Liver (tissue), 9 donors: ENCODE measurements around the gene WNT4. TPM values are rescaled to one million over a fixed set of nuclear protein-coding genes. Genes with fewer than 3 reads are reported as not detected.

Source experiments
- DNase-seq: peaks from one replicate; pipeline ENCODE4 v3.0.0-alpha.2; 2017; ENCODE audit warnings: low spot score
- H3K27ac ChIP-seq, 2 donors: one replicate each; pipeline ENCODE4 v1.7.0; 2013; ENCODE audit warnings: inconsistent platforms in 2 of 2, low read length in 2 of 2, control low read depth in 1 of 2, low read depth in 1 of 2, mild to moderate bottlenecking in 1 of 2
- H3K27me3 ChIP-seq, 4 donors: one replicate each; pipeline versions ENCODE4 v1.6.1 to v1.7.0; 2013; ENCODE audit warnings: low read length in 3 of 4, inconsistent platforms in 1 of 4, mild to moderate bottlenecking in 1 of 4, moderate library complexity in 1 of 4; ENCODE audit not compliant: control insufficient read depth in 4 of 4, insufficient read depth in 4 of 4
- H3K36me3 ChIP-seq, 4 donors: one replicate each; pipeline versions ENCODE4 v1.6.1 to v1.7.0; 2013; ENCODE audit warnings: low read length in 3 of 4, mild to moderate bottlenecking in 3 of 4, low read depth in 1 of 4, moderate library complexity in 1 of 4; ENCODE audit not compliant: control insufficient read depth in 4 of 4, insufficient read depth in 3 of 4
- H3K4me1 ChIP-seq, 4 donors: one replicate each; pipeline versions ENCODE4 v1.6.1 to v1.7.0; 2013; ENCODE audit warnings: low read length in 3 of 4, mild to moderate bottlenecking in 3 of 4, moderate library complexity in 1 of 4; ENCODE audit not compliant: control insufficient read depth in 4 of 4, insufficient read depth in 4 of 4
- H3K4me3 ChIP-seq, 3 donors: one replicate each; pipeline versions ENCODE4 v1.6.1 to v1.7.0; 2013; ENCODE audit warnings: low read length in 3 of 3, control low read depth in 1 of 3, low read depth in 1 of 3, mild to moderate bottlenecking in 1 of 3
- H3K9ac ChIP-seq, 2 donors: one replicate each; pipeline ENCODE4 v1.7.0; 2013; ENCODE audit warnings: low read length in 2 of 2, mild to moderate bottlenecking in 2 of 2, moderate library complexity in 2 of 2, control low read depth in 1 of 2, low read depth in 1 of 2
- H3K9me3 ChIP-seq, 4 donors: one replicate each; pipeline versions ENCODE4 v1.6.1 to v1.7.0; 2013; ENCODE audit warnings: low read length in 3 of 4; ENCODE audit not compliant: control insufficient read depth in 4 of 4
- EGR1 ChIP-seq, 2 donors: IDR thresholded peaks; 2 replicates each; pipeline ENCODE4 v1.6.1; 2016 to 2018; ENCODE audit warnings: antibody characterized with exemption in 2 of 2, low read depth in 2 of 2
- FOXA1 ChIP-seq: IDR thresholded peaks from 2 replicates; pipeline ENCODE4 v1.6.1; 2016; ENCODE audit warnings: antibody characterized with exemption
- FOXA2 ChIP-seq: IDR thresholded peaks from 2 replicates; pipeline ENCODE4 v1.6.1; 2016; ENCODE audit warnings: antibody characterized with exemption
- GABPA ChIP-seq, 2 donors: IDR thresholded peaks in 1 of 2; conservative IDR thresholded peaks in 1 of 2; 2 replicates each; pipeline ENCODE4 v1.6.1; 2016; ENCODE audit warnings: antibody characterized with exemption in 2 of 2, mild to moderate bottlenecking in 1 of 2, moderate library complexity in 1 of 2
- HNF4A ChIP-seq, 2 donors: conservative IDR thresholded peaks; 2 replicates each; pipeline ENCODE4 v1.6.1; 2016; ENCODE audit warnings: antibody characterized with exemption in 2 of 2, mild to moderate bottlenecking in 2 of 2
- HNF4G ChIP-seq: IDR thresholded peaks from 2 replicates; pipeline ENCODE4 v1.6.1; 2016; ENCODE audit warnings: antibody characterized with exemption
- JUND ChIP-seq, 2 donors: IDR thresholded peaks; 2 replicates each; pipeline ENCODE4 v1.6.1; 2016; ENCODE audit warnings: antibody characterized with exemption in 2 of 2
- NR2F2 ChIP-seq: IDR thresholded peaks from 2 replicates; pipeline ENCODE4 v1.6.1; 2016; ENCODE audit warnings: antibody characterized with exemption
- RAD21 ChIP-seq, 2 donors: IDR thresholded peaks; 2 replicates each; pipeline ENCODE4 v1.6.1; 2016; ENCODE audit warnings: antibody characterized with exemption in 2 of 2, mild to moderate bottlenecking in 2 of 2
- RXRA ChIP-seq, 2 donors: IDR thresholded peaks; 2 replicates each; pipeline ENCODE4 v1.6.1; 2017 to 2018; ENCODE audit warnings: antibody characterized with exemption in 2 of 2, mild to moderate bottlenecking in 1 of 2
- SP1 ChIP-seq: IDR thresholded peaks from 2 replicates; pipeline ENCODE4 v1.6.1; 2018; ENCODE audit warnings: antibody characterized with exemption, mild to moderate bottlenecking
- TAF1 ChIP-seq: conservative IDR thresholded peaks from 2 replicates; pipeline ENCODE4 v1.6.1; 2016; ENCODE audit warnings: antibody characterized with exemption, mild to moderate bottlenecking
- YY1 ChIP-seq: IDR thresholded peaks from 2 replicates; pipeline ENCODE4 v1.6.1; 2016; ENCODE audit warnings: antibody characterized with exemption, mild to moderate bottlenecking
- WGBS: extraction: QIAGEN DNeasy Blood & Tissue Kit; methylation state at CpG from one replicate; pipeline ENCODE4 v1.1.7; 2013; 5-methylcytosine and 5-hydroxymethylcytosine counted together
- polyA plus RNA-seq, 2 donors: library from polyadenylated mRNA; stranded (reverse) in 1 of 2; unstranded in 1 of 2; fragments of 200-250 nt in 1 of 2; fragments of >200 nt in 1 of 2; fragmentation: Nextera tagmentation in 1 of 2; extraction: Ambion mirVana in 1 of 2; gene quantifications; one replicate each; pipeline versions ENCODE4 v1.2.1 to v1.2.3, GENCODE V29; 2013 to 2015
- total RNA-seq, 2 donors: library from RNA; depleted of rRNA; stranded (reverse); fragments of >200 nt; gene quantifications; one replicate each; pipeline ENCODE4 v1.2.3, GENCODE V29; 2014
- TF ChIP-seq, protein P1 (sequence below): IDR thresholded peaks from 2 replicates; pipeline ENCODE4 v1.6.1; 2016; ENCODE audit warnings: antibody characterized with exemption
- TF ChIP-seq, protein P2 (sequence below): fragments of 150-350 bp; IDR thresholded peaks from 2 replicates; pipeline ENCODE4 v1.5.1; 2017; ENCODE audit warnings: improper control_type of control experiment, low read depth, low read length; ENCODE audit not compliant: missing input control
- TF ChIP-seq, protein P3 (sequence below): IDR thresholded peaks from 2 replicates; pipeline ENCODE4 v1.6.1; 2016; ENCODE audit warnings: antibody characterized with exemption
- TF ChIP-seq, protein P4 (sequence below): IDR thresholded peaks from 2 replicates; pipeline ENCODE4 v1.6.1; 2016; ENCODE audit warnings: antibody characterized with exemption
- TF ChIP-seq, protein P5 (sequence below): IDR thresholded peaks from 2 replicates; pipeline ENCODE4 v1.6.1; 2016; ENCODE audit warnings: antibody characterized with exemption, mild to moderate bottlenecking
- donor health status: healthy.
- donor health status: healthy.
- donor health status: healthy.
- donor health status: healthy.
- donor health status: healthy.

Gene WNT4
- total and polyA plus RNA-seq, 4 donors, result under 0.01 to 0.09 TPM; not detected in 2

DNA sequence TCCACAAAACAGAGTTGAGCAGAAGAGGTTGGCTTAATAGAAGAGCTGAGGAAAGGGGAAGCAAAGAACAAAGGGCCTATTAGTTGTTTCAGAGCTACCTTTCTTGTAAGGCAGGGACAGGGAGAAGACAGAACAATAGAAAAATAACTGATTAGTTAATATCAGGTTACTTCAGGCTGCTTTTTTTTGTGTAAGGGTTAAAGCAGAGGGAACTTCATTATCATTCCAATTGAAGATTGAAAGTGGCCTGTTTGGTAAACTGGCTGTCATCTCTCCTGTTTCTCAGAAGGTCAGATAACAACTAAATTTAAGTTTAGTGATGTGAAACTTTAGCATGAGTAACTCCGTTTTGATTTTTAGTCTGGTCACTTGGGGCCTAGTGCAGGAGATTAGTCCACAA, 68.1 kb downstream of the WNT4 start:
- TF ChIP-seq, protein P1, sequence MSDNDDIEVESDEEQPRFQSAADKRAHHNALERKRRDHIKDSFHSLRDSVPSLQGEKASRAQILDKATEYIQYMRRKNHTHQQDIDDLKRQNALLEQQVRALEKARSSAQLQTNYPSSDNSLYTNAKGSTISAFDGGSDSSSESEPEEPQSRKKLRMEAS, result no peak
- TF ChIP-seq, protein P2, sequence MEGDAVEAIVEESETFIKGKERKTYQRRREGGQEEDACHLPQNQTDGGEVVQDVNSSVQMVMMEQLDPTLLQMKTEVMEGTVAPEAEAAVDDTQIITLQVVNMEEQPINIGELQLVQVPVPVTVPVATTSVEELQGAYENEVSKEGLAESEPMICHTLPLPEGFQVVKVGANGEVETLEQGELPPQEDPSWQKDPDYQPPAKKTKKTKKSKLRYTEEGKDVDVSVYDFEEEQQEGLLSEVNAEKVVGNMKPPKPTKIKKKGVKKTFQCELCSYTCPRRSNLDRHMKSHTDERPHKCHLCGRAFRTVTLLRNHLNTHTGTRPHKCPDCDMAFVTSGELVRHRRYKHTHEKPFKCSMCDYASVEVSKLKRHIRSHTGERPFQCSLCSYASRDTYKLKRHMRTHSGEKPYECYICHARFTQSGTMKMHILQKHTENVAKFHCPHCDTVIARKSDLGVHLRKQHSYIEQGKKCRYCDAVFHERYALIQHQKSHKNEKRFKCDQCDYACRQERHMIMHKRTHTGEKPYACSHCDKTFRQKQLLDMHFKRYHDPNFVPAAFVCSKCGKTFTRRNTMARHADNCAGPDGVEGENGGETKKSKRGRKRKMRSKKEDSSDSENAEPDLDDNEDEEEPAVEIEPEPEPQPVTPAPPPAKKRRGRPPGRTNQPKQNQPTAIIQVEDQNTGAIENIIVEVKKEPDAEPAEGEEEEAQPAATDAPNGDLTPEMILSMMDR, result no peak
- no peak for TF ChIP-seq NR2F2
- TF ChIP-seq, protein P3, sequence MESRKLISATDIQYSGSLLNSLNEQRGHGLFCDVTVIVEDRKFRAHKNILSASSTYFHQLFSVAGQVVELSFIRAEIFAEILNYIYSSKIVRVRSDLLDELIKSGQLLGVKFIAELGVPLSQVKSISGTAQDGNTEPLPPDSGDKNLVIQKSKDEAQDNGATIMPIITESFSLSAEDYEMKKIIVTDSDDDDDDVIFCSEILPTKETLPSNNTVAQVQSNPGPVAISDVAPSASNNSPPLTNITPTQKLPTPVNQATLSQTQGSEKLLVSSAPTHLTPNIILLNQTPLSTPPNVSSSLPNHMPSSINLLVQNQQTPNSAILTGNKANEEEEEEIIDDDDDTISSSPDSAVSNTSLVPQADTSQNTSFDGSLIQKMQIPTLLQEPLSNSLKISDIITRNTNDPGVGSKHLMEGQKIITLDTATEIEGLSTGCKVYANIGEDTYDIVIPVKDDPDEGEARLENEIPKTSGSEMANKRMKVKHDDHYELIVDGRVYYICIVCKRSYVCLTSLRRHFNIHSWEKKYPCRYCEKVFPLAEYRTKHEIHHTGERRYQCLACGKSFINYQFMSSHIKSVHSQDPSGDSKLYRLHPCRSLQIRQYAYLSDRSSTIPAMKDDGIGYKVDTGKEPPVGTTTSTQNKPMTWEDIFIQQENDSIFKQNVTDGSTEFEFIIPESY, result no peak
- no peak for TF ChIP-seq TAF1
- TF ChIP-seq JUND (IDR thresholded peaks at IDR 0.05), result no peak
- no peak for TF ChIP-seq SP1
- TF ChIP-seq YY1, result no peak
- no peak for TF ChIP-seq FOXA1
- TF ChIP-seq FOXA2, result no peak
- no peak for TF ChIP-seq RXRA (IDR thresholded peaks at IDR 0.05)
- TF ChIP-seq RAD21 (IDR thresholded peaks at IDR 0.05), result no peak
- no peak for TF ChIP-seq HNF4G
- TF ChIP-seq, protein P4, sequence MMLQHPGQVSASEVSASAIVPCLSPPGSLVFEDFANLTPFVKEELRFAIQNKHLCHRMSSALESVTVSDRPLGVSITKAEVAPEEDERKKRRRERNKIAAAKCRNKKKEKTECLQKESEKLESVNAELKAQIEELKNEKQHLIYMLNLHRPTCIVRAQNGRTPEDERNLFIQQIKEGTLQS, result no peak
- no peak for TF ChIP-seq HNF4A (conservative IDR thresholded peaks at IDR 0.05)
- no peak for TF ChIP-seq GABPA (IDR thresholded peaks at IDR 0.05 in 1 of 2, conservative IDR thresholded peaks at IDR 0.05 in 1 of 2)
- TF ChIP-seq, protein P5, sequence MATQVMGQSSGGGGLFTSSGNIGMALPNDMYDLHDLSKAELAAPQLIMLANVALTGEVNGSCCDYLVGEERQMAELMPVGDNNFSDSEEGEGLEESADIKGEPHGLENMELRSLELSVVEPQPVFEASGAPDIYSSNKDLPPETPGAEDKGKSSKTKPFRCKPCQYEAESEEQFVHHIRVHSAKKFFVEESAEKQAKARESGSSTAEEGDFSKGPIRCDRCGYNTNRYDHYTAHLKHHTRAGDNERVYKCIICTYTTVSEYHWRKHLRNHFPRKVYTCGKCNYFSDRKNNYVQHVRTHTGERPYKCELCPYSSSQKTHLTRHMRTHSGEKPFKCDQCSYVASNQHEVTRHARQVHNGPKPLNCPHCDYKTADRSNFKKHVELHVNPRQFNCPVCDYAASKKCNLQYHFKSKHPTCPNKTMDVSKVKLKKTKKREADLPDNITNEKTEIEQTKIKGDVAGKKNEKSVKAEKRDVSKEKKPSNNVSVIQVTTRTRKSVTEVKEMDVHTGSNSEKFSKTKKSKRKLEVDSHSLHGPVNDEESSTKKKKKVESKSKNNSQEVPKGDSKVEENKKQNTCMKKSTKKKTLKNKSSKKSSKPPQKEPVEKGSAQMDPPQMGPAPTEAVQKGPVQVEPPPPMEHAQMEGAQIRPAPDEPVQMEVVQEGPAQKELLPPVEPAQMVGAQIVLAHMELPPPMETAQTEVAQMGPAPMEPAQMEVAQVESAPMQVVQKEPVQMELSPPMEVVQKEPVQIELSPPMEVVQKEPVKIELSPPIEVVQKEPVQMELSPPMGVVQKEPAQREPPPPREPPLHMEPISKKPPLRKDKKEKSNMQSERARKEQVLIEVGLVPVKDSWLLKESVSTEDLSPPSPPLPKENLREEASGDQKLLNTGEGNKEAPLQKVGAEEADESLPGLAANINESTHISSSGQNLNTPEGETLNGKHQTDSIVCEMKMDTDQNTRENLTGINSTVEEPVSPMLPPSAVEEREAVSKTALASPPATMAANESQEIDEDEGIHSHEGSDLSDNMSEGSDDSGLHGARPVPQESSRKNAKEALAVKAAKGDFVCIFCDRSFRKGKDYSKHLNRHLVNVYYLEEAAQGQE, result no peak
- no peak for TF ChIP-seq EGR1 (IDR thresholded peaks at IDR 0.05; ENCODE audit: low read depth in 2 of 2)
- no peak overlapping the region for H3K9ac ChIP-seq
- peaks cover 0 to 9% (median 5%) of the 10 kb centered on the region in 4 donors for H3K36me3 ChIP-seq
- H3K4me3 ChIP-seq, result no peak overlapping the region
- no peak for DNase-seq
- no peaks in the 10 kb centered on the region for H3K9me3 ChIP-seq
- H3K4me1 ChIP-seq, result peaks cover 6 to 29% (median 17%) of the 10 kb centered on the region in 4 donors
- no peak overlapping the region for H3K27ac ChIP-seq
- WGBS, result 52% methylated on average over 1 of the region's 1 CpG
- no peaks in the 10 kb centered on the region for H3K27me3 ChIP-seq
